ENCODE data around the gene THOC6.

GRCh38 chr16:3010510-3010909 lies 13.3 kb upstream of the THOC6 start:
- TF ChIP-seq CTCF (IDR thresholded peaks at IDR 0.05) = no peak
- TF ChIP-seq POLR2A (IDR thresholded peaks at IDR 0.05) = no peak

All from thyroid gland (tissue), 4 donors.